GM18909 (cell line): ENCODE data around the gene FAM241A.
"Not testable (repeated sequence)": the region's sequence is repeated elsewhere in the genome, so short reads cannot be mapped to it uniquely, and the experiment has no call there.

Experiments
- ATAC-seq: cut with Tn5 transposase; IDR thresholded peaks from one replicate; pipeline ENCODE4 v1.9.1; 2021; ENCODE audit warnings: mild to moderate bottlenecking; ENCODE audit not compliant: unreplicated experiment, poor library complexity

The FAM241A gene

DNA sequence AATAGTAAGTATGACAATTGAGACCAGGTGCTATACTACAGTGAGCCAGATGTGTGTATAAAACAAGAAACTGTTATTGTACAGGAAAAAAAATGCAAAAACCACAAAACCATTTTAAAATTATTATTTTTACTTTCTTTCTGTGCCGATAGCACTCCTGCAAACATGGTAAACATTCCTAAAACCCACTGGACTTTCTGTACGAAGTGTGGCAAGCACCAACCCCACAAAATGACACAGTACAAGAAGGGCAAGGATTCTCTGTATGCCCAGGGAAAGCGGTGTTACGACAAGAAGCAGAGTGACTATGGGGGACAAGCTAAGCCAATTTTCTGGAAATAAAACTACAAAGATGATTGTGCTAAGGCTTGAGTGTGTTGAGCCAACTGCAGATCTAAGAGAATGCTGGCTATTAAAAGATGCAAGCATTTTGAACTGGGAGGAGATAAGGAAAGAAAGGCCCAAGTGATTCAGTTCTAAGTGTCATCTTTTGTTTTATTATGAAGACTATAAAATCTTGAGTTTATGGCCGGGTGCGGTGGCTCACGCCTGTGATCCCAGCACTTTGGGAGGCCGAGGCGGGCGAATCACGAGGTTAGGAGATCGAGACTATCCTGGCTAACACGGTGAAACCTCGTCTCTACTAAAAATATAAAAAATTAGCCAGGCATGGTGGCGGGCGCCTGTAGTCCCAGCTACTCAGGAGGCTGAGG is 26.0 kb downstream of the FAM241A start:
- ATAC-seq = not testable (repeated sequence)

GRCh38 chr4:112172180-112172579 is 26.9 kb downstream of the FAM241A start:
- ATAC-seq = peak; percentile 77

- ATAC-seq = no peak
Observed at GRCh38 chr4:112173593-112174558, 28.6 kb downstream of the FAM241A start.

GRCh38 chr4:112175840-112176239 is 30.6 kb downstream of the FAM241A start:
- no peak for ATAC-seq

GRCh38 chr4:112176596-112176995 is 31.3 kb downstream of the FAM241A start:
- ATAC-seq = no peak

- ATAC-seq = not testable (repeated sequence)
Observed at GRCh38 chr4:112178741-112179140, 33.5 kb downstream of the FAM241A start.

- no peak for ATAC-seq
Observed at GRCh38 chr4:112181358-112182000, 36.2 kb downstream of the FAM241A start.

DNA sequence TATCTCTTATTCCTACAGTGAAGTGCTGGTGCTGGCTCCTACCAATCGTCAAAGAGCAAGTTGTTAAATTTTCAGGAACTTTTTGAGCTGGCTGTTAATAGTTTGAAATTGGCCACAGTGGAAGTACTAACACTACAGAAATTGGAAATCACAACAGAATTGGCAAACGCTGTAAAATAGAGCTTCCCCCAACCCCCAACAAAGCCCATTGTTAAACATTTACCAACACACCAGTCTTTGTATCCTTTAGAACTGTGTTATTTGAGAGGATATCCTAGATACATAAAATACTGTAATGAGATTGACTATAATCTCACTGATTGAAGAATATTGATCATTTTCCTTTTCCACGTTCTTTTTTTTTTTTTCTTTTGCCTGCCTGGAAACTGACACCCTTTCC is 37.4 kb downstream of the FAM241A start:
- ATAC-seq = no peak

DNA sequence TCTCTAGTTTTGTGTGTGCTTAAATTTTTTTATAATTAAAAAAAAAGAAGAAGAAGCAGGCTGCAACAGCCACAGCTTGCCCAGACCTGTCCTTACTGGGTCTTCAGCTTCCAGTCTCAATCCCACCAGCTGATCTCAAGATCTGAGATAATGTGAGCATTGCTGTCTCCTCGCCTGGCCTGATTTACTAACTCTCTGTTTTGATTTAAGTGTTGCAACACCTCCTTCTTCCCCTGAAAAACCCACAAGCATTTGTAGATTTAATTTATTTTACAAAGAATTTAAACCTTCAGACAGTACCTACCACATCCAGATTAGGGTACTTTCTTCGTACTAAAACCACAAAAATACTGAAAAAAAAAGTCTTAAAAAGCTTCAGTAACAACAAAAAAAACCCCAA is 38.0 kb downstream of the FAM241A start:
- ATAC-seq = no peak

DNA sequence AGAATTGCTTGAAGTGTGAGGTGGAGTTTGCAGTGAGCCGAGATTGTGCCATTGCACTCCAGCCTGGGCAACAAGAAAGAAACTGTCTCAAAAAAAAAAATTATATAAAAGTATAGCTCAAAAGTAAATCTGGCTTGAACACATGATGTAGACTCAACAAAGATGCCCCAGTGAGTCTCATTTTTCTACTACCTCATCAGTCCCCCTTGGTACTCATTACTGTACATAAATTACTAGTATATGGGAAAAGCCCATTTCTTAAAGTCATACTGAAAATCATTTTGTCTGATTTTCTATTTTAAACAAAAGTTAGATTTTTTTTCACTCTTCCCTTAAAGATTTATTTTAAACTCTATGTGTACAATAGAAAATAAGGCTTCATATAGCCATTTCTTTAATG is 39.2 kb downstream of the FAM241A start:
- ATAC-seq = no peak

GRCh38 chr4:112185334-112185733 is 40.1 kb downstream of the FAM241A start:
- ATAC-seq = peak; percentile 42

DNA sequence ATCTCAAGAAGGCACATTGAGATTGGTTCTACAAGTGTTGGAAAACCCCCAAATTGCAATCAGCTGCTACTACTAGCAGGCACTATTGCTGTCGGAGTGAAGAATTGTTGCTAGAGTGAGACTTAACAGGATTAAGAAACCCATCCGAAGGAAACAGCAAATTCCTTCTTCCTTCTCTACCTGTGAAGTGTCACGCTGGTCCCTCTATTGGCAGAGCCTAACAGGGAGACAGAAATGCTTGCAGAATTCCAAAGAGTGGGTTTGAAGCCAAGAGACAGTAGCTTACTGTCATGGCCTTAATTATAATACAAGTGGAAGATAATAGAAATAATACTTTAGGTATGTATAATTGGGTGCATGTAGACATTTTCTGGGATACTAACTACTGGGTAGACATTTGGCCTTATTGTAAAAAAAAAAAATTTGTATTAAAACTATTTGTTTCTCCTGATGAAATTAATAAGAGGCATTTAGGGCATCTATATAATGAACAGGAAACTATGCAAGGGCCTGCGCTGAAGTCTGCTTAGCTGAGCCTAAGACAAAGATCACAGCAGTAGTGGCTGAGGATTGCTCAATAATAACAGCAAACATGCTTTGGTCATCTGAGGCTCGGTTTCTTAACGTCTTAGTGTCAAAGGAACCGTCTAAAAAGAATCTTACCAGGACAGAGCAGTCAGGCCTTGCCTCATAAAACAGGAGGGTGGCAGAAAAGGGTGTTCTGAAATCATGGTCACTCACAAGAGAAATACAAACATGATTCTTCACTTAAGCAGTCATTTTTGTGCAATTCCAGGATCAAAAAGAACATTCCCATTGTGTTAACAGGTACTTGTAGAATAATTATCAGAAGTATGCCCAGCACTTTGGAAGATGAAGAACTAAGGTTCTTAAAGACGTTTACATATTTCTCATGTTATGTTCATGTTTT is 40.8 kb downstream of the FAM241A start:
- no peak for ATAC-seq

- ATAC-seq = no peak
Observed at GRCh38 chr4:112189754-112190153, 44.5 kb downstream of the FAM241A start.

GRCh38 chr4:112190684-112191083 is 45.4 kb downstream of the FAM241A start:
- ATAC-seq = no peak

DNA sequence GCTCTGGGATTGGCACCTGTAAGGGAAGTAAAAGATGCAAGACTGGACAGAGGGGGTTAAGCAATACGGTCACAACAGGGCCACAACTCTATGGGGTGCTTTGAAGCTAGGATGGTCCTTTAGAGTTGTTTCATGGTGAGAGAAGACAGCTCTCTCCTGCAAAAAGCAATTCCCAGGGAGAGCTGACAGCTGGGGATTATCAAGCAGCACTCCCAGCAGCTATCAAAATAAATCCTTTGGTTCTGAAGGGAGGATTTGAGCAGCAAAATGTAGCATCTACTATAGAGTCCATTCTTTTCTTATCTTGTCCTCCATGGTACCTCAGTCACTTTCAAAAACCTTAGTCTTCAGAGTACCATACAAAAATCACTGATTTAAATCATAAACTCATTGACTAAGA is 51.2 kb downstream of the FAM241A start:
- ATAC-seq = no peak

DNA sequence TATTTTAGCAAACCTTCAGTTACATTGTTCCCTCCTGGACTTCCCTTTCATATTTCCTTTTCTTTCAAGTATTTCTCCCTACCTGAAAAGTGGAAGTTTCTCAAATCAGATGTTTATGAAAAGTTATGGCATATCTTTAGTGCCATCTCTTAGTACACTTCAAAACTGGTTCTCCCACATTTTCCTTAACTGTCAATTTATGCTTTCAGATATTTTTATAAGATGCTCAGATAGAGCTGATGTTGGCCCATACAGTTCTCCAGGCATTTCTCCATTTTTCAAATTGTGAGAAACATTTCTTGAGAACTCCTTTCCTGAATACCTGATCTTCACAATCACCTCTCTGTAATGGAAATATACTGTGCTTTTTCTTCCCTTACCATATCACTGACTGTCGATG is 53.8 kb downstream of the FAM241A start:
- peak; percentile 15 for ATAC-seq

- no peak for ATAC-seq
Observed at GRCh38 chr4:112201915-112202505, 56.8 kb downstream of the FAM241A start.

DNA sequence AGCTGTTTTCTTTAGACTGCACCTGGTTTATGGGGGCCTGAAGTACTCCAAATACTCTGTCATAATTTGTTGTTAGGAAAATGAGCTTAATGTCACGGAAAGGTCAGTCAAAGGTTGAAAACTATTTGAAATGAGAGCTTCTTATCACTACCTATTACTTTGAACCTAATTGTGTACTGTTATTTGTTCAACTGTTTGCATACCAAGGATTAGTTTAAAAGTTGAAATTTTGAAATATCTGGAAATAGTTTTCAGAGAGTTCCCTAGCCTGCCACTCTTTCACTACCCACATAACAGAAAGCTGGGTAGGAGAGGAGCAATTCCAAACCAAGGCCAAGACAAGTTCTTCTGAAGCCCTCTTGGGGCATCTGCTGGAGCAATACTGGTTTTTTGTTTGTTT is 58.3 kb downstream of the FAM241A start:
- ATAC-seq = no peak

GRCh38 chr4:112206431-112206830 is 61.2 kb downstream of the FAM241A start:
- ATAC-seq = no peak
